ENCODE results near the gene NFXL1.
A peak's percentile ranks its signal among the peaks of the same experiment; 100 is the strongest.

GRCh38 chr4:47836641-47837093, 77.7 kb downstream of the NFXL1 start:
- TF ChIP-seq POLR2AphosphoS5 (IDR thresholded peaks at IDR 0.05) (no peak), CTCF (IDR thresholded peaks at IDR 0.05) (peak; percentile 61 to 75 (median 64))
